HuH-7.5 (cell line): Measurements from ENCODE around the gene AMY2B.
"Not testable (repeated sequence)": the region's sequence is repeated elsewhere in the genome, so short reads cannot be mapped to it uniquely, and the experiment has no call there.

Experiments used
- DNase-seq: peaks from one replicate; pipeline ENCODE4 v3.0.0; 2011; ENCODE audit warnings: low spot score

AMY2B gene

DNA sequence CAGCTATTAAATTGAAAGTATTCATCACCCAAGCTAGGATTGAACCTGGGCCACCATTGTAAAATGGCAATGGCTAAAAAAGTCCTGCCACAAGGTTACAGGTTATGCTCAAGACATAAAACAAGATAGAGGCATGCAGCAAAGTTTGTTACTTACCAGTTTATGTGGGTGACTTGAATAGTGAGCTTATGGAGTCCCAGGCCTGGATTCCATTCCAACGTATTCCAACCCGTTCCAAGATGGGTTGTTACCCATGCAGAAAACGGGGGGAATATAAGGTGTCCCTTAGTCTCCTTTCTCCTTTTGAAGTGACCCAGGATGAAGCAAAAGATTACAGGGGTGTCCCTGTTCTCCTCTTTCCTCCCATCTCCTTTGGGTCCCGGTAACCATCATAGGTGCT, 56.0 kb downstream of the AMY2B start:
- not testable (repeated sequence) for DNase-seq
